GM18861 (cell line): ENCODE measurements around the gene PRRX2.

Source experiments
- ATAC-seq: cut with Tn5 transposase; IDR thresholded peaks from one replicate; pipeline ENCODE4 v1.9.1; 2021; ENCODE audit not compliant: unreplicated experiment

The PRRX2 gene

DNA sequence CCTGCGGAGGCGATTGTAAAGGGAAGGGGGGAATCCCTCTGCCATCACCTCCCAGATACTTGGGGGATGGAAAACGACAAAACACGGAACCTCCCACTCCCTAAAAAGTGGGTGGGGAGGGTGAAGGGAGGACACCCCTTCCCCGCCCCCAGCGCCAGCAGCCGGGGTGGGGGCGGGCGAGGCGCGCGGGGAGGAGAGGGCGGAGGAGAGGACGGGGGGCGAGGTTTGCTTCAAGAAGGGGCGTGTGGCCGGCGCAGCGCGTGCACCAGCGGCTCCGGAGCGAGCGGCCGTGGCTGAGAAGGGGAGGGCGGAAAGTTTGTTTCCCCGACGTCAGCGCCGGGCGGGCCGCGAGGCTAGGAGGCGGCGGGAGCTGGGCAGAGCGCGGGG, at the start of gene PRRX2:
Gene PRRX2, plus strand, starts transcription at position 259 of the 387 bp plus-strand sequence. CDS start 221 bp downstream, outside the sequence.
- no peak for ATAC-seq

DNA sequence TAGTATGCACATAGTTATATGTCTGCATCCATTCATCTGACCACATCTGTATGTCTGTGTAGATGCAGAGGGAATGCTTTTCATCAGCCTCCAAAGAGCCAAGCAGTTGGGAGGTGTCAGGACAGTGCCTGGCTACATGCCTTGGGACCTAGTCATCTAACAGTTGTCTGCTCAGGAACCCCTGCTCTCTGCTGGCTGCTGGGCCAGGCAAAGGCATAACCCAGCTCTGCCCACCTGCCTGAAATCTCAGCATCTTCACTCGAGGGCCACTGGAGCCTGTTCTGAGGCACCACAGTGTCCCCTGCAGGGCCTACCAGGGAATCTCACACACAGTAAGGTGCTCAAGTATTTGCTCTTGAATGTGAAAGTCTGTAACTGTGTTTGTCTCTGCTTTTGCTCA, 48.3 kb upstream of the PRRX2 start:
- no peak for ATAC-seq

DNA sequence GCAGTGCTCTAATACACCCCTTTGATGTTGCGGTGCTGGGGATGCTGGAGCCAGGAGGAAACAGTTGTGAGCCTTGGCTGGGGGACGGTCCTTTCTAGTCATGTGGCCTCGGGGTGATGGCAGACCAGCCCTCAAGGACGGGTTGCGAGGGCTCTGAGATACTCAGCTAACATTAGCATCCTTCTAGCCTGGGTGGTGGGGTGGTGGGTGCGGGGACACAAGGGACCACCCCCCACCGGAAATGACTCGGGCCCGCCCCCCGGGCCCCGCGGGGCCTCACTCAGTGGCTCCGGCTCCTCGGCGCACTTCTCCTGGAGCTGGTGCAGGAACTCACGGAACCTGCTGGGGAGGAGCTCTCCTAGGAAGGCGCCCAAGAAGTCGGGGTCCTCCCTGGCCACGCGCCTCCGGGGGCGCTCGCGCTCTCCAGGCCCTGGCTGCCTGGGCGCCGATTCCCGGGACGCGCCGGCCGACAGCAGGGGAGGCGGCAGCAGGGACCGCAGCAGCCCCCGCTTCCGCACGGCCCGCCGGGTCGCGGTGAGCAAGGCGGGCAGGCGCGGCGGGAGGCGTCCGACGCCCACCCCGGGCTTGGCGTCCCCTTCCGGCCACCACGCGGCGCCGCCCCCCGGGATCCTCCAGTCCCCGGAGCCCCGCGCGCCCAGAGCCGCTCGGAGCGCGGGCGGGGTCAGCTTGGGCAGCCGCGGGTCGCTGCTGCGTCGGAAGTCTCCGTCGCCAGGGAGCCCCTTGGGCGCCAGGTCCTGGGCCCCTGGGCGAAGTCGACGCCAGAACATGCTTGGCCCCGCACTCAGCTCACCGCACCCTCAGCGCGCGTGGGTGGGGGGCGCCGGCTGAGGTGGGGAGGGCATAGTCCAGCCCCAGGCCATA, 45.4 kb upstream of the PRRX2 start:
- no peak for ATAC-seq

DNA sequence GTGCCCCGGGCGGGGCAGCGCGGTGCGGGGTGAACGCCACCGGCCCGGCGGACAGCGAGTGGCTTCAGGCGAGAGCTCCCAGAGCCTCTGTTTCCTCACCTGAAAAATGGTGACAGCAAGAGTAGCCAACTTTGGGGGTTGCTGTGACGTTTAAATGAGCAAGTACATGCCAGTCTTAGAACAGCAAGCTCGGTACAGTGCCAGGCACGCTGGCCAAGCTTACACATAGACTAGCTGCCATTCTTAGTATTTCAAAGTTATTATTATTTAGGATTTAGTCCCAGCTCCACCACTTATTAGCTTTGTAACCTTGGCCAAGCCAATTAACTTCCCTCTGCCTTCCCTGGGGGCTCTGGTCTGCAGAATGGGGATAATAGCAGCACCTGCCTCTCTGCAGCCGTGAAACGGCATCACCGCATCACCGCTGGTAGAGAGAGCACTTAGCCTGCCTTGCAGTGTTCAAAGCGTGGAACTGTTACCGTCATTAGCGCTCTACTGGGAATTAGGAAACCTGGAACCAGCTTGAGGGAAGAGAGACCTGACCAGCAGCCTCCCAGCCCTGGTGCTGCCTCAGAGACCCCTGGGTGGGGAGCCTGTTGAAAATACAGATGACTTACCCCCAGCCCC, 44.7 kb upstream of the PRRX2 start, which contains the start of gene C9orf50:
Gene C9orf50, minus strand, starts transcription at position 433 of the 627 bp plus-strand sequence. CDS start 527 bp downstream, outside the sequence.
- ATAC-seq = no peak

DNA sequence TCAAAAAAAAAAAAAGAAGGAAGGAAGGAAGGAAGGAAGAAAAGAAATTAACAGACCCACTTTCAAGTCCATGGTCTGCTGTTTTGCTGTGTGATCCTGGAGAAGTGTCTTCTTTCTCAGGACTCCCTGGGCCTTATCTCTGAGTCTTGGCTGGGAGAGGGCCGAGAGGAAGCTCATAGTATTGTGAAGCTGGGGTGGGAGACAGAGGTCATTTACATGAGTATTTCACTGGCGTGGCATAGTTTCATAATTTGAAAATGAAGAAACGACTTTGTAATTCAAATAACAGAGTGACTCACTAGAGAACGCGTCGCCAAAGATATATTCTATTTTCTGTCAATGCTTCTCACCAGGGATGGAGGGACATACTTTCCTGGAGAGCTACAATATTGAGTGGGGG, 42.1 kb upstream of the PRRX2 start:
- no peak for ATAC-seq

DNA sequence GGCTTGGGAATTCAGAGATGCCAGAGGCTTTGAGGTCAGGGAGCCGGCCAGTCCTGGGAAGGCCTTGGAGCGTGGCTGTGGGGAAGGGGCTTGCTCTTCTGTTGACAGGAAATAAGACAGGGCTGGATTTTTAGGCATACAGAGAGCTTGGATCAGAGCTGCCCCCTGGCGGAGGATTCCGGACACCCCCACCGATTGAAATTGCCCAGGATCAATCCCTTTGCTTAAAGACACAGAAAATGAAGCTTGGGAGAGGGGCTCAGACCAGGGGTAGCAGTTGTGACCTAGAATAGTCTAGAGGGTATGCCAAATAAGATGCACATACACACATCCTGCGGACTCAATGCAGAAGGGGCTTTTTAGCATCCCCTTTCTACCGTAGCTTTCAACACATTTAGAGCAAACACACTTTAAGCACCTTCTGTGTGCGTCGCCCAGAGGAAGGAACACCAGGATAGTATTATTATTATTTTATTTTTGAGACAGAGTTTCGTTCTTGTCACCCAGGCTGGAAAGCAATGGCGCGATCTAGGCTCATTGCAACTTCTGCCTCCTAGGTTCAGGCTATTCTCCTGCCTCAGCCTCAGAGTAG, 41.2 kb upstream of the PRRX2 start:
- ATAC-seq = no peak

DNA sequence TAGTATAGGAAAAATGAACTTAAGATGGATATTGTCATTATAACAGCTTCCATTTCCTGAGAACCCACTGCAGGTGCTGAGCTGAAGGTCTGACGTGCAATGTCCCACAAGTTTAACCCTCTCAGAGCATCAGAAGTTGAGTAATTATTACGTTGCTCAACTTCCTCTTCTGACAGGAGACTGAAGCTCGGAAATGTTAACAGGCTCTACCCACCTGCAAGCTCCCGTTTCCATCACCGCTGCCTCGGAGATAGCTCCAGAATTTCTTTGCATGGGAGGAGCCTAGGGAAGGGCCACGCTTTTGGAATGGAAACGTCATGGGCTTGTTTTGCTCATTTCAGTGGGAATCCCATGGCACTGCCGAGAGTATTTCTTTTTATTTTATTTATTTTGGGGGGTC, 40.5 kb upstream of the PRRX2 start:
- ATAC-seq = no peak

DNA sequence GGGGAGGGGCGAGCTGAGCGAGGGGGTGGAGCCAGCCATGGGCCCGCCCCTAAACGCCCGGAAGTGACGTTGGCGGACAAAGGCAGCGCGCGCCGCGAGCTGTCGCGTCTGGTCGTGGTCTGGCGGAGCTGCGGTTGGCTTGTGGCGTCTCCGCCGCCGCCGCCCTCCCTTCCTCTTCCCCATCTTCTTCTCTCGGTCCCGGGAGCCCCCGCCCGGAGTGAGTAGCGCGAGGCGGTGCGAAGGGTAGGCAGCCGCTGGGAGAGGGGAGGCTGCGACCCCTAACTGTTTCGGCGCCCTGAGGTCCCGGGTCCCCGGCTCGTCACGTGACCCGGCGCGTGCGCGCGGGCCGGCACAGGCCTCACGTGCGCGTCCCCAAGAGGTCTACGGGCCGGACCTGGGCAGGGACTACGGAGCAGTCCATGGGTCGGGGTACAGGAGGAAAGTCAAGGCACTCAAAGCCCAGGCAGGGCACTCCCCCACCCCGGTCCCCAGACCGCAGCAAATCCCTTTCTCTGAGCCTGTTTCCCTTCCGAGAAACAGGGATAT, 39.3 kb upstream of the PRRX2 start, which contains the start of gene NTMT1:
Gene NTMT1, plus strand, starts transcription at position 85 of the 546 bp plus-strand sequence. CDS start 6,541 bp downstream, outside the sequence.
- peak; percentile 45 for ATAC-seq

DNA sequence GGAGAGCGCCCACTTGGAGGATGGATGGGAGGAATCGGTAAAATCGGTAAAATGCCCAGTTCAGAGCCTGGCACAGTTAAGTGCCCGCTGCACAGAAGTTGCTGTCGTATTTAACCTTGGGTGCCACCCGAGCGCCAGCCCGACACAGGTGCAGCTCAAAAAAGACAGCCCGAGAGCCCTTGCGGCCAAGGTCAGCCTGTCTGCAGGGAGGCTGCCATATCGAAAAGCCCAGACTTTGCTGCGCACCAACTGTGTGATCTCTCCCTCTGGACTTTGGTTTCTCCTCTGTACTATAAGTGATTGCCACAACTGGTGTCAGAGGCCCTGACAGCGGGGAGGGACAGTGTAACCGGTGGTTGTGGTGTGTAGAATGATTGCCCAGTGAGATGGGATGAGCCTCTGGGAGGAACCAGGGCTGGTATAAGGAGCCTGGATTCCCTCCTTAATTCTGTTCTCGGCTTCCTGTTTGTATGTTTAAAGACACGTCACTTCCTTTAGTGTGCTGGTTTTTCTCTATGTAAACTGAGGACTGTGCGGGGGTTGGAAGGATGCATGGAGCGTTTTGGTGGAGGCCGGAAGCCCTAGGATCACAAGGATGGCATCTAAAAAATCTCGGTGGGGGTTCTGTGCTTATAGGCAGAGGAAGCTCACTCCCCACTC, 38.7 kb upstream of the PRRX2 start:
- ATAC-seq = no peak

DNA sequence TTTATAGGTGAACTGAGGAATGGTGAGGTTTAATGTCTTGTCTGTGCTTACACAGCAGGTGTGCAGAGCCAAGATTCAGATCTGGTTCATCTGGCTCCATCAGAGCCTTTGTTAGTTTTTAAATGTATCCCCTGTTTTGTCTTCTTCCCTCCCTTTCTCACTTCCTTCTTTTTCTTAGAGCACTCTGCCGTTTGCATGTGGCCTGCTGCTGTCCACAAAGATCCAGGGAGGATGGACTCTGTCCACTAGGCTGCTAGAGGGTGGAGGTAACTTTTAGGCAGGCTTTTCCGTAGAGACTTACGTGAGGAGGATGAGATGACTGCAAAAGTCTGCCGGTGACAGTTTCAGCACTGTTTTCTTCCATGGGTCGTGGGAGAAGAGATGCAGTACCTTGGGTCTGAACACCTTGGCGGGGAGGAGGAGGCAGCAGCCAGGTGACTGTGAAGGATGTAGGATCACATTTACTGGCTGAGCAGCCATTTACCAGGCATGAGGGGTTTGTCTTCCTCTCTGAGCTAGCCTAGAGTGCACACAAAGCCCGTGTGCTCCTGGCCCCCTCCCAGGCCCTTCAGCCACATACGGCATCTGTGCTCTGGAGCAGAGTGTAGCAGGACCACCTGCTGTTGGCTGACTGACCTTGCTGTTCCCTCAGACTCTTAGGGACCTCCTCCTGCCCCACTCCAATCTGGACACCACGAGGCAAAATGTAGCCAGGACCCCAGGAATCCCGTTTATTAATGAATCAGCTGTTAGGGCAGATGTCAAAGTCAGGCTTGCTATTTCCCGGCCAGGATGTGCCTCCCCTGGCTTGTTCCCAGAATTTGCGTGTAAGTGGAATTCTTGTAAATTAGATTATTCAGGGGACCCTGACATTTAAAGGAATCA, 37.6 kb upstream of the PRRX2 start:
- no peak for ATAC-seq

DNA sequence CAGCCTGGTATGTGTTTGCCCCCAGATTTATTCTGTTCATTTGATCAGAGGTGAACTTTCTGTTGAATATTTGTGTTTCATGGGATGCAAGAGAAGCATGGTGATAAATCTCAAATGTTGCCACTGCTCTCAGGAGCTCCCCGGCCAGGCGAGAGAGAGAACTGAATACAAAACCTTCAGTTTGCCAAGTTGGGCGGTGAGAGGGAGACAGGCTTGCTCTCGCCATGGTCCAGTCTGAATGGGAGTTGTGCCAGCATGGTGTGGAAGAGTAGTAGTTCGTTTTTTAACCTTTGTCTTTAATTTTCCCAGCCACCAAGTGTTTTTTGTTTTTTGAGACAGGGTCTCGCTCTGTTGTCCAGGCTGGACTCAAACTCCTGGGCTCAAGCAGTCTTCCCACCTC, 36.7 kb upstream of the PRRX2 start:
- ATAC-seq = no peak

DNA sequence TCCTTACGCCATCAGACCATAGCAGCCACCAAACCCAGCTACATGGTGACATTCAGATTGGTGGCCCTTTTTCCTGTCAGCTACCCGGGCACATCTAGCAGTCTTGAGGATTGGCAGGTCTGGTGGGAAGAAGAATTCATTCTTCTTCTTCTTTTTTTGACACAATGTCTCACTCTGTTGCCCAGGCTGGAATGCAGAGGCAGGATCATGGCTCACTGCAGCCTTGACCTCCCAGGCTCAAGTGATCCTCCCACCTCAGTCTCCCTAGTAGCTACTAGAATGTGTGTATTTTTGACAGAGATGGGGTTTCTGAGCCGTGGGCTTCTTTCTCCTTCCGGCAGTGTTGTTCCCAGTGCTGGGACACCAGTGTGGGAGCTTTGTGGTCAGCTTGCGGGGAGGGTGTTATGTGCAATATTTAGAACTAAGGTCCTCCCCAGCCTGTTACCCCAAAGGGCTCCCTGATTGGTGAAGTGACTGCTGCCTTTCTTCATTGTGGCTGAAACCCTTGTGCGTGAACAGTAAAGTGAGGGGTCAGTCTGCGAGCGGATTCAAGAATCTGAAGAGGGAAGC, 36.1 kb upstream of the PRRX2 start:
- no peak for ATAC-seq

DNA sequence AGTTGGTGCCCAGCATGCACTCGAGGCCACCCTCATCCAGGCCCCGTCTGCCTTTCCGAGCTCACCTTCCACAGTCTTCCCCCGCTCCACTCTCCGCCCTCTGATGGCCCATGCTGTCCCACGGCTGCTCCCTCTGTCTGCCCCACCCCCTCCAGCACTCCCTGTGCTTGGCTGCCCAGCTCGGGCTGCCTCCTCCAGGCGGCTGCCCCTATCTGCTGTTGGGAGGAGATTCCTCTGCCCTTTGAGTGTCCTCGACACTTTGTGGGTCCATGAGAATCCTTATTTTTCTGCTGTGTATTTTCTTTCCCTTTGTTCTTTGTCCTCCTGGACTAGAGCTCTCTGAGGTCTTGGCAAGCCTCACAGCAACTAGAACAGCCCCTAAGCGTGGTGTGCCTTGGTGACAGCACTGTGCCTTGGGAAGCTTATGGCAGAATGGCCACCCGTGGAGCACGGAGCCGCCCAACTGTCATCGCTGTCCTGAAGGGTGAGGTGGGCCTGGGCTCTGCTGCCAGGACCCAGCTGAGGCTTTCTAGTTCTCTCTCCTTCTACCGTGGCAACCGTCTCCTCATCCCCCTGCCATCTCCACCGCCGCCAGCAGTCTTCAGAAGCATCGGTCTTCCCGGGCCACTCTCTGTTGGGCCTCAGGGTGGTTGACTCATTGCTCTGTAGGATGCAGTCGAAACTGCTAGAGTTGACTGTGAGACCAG, 34.3 kb upstream of the PRRX2 start:
- ATAC-seq = no peak

DNA sequence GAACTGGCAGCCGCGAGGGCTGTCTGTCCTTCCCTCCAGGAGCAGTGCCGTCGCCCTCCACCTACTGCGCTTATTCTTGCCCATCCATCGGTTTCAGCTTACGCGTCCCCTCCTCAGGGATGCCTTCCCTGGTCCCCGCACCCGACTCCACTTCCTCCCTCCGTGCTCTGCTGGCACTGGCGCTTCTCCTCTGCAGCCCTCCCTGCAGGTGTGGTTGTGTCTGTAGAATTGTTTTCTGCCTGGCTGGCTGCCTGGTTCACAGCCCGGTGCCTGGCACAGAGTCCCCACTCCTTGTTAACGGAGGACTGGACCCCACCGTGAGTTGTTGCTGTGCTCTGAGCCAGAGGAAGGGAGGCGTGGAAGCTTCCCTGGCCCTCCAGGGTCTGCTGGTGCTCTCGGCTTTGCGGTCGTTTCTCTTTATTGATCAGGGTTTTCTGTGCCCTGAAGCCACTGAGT, 33.7 kb upstream of the PRRX2 start:
- no peak for ATAC-seq

DNA sequence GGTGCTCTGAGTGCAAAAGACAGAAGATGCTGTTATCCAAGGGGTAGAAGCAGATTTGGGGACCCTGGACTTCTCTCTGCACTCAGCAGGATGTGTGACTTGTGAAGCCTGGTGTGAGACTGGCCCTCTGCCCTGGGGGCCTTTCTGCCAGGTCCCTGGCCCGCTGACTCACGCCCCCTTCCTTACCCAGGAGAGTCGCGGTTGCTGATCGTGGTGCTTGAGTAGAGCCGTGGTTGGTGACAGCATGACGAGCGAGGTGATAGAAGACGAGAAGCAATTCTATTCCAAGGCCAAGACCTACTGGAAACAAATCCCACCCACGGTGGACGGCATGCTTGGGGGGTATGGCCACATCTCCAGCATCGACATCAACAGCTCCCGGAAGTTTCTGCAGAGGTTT, 33.0 kb upstream of the PRRX2 start:
- no peak for ATAC-seq

DNA sequence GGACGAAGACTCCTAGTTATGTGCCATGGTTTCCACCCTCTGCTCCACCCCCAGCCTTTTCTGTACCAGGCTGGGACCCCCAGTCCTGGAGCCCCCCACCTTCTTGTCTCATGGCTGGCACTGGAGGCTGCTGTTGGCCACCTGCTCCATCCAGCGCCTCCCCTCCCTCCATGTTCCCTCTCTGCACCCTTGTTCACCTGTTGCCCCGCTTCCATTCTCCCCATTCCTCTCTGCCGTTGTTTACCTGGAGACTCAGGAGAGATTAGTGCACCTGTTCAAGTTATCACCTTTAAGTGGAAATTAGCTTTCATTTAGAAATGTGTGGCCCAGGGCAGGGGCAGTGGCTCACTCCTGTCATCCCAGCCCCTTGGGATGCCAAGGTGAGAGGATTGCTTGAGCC, 32.2 kb upstream of the PRRX2 start:
- no peak for ATAC-seq

DNA sequence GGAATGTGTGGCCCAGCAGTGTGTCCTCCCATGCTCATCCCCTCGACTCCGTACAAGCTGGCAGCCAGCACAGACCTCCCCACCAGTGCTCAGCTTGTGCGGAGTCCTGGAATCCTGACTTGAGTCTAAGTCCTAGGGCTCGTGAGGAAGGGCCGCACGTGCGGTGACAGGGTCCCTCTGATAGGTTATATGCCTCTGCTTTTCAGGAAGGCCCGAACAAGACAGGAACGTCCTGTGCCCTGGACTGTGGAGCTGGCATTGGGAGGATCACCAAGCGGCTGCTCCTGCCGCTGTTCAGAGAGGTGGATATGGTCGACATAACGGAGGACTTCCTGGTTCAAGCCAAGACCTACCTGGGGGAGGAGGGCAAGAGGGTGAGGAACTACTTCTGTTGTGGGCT, 31.6 kb upstream of the PRRX2 start:
- ATAC-seq = no peak

DNA sequence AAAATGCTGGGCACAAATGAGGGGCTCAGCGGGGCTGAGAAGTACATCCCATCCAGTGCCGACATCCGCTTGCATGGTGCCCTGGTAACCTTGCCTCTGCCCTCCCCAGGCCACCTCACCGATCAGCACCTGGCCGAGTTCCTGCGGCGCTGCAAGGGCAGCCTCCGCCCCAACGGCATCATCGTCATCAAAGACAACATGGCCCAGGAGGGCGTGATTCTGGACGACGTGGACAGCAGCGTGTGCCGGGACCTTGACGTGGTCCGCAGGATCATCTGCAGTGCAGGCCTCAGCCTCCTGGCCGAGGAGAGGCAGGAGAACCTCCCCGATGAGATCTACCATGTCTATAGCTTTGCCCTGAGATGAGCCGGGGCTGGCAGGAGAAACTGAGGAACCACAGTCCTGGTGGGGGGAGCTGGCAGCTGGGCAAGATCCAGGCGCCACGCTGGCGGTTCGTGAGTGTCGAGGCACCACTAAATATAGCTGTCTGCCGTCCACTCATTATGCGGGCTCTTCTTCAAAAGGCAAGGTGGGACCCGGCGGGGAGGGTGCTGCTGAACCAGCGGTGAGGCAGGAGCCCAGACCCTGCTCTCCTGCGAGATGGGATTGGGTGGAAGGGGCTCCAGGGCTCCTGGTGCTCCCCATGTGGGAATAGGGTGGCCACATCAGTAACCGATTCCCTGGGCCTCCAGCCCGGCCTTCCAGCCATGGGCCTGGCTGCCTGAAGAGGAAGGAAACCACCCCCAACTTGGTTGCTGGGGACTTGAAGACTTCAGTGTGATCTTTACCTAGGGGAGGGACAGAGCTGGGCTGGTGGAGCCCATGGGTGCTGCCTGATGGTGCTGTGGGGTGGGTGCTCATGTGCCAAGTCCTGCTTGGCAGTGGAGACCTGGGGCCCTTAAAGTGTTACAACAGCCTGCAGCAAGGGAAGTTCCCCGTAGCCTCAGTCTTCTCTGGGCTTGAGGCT, 30.1 kb upstream of the PRRX2 start:
- ATAC-seq = no peak
